ENCODE data around the gene SYT7.

DNA sequence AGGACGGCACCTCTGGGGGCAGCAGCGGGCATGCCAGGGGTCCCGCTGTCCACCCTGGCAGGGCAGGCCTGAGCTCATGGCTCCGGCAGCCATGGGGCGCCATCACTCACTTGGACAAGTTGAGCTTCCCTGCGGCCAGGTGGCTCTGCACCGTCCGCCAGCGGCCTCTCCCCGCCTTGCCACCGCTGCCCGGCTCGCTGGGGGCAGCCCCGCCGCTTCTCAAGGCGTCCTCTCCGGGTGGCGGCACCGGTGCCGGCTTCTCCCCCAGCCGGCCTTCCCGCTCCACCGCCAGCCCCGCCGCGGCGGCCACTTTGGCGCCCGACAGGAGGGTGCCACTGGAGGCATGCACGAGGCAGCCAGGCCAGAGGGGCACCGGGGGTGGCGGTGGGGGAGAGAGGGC, 35.0 kb downstream of the SYT7 start:
- TF ChIP-seq, protein P1, sequence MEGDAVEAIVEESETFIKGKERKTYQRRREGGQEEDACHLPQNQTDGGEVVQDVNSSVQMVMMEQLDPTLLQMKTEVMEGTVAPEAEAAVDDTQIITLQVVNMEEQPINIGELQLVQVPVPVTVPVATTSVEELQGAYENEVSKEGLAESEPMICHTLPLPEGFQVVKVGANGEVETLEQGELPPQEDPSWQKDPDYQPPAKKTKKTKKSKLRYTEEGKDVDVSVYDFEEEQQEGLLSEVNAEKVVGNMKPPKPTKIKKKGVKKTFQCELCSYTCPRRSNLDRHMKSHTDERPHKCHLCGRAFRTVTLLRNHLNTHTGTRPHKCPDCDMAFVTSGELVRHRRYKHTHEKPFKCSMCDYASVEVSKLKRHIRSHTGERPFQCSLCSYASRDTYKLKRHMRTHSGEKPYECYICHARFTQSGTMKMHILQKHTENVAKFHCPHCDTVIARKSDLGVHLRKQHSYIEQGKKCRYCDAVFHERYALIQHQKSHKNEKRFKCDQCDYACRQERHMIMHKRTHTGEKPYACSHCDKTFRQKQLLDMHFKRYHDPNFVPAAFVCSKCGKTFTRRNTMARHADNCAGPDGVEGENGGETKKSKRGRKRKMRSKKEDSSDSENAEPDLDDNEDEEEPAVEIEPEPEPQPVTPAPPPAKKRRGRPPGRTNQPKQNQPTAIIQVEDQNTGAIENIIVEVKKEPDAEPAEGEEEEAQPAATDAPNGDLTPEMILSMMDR (IDR thresholded peaks at IDR 0.05 in 8 of 11, conservative IDR thresholded peaks at IDR 0.05 in 3 of 11), result no peak
- no peak for TF ChIP-seq POLR2A (IDR thresholded peaks at IDR 0.05)

Measured in spleen (tissue), 7 donors.